ENCODE measurements around the gene TRNAU1AP. TPM values are rescaled to one million over a fixed set of nuclear protein-coding genes. Genes with fewer than 3 reads are reported as not detected.
"Not testable (repeated sequence)": the region's sequence is repeated elsewhere in the genome, so short reads cannot be mapped to it uniquely, and the experiment has no call there.

TRNAU1AP gene
- total RNA-seq, 2 donors from 2014 or later, result 22.1 to 28.6 TPM

DNA sequence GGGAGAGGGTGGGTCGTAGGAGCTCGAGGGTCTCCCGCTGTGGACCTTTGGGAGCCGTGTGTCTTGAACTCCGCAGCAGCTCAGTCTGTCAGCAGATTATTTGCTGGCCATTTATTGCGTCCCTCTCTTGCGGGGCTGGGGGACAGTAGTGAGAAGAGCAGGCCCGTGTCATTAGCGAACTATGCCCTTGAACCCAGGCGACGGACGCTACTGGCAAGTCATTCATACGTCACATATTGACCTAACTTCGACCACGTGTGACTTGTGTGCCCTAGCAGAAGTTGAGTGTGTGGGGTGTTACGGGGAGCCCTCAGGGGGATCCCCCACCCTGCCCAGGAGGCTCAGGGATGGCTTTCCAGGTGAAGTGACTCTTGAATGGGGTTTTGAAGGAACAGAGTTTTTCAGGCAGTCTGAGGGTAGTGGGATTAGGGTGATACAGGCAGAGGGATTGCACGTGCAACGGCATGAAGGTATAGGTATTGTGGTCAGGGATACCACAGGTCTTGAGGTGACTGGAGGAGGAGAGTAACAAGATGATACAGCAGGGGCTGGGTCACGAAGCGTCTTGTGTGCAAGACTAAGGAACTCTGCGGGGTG, 34.0 kb upstream of the TRNAU1AP start:
- no peak overlapping the region for H3K27ac ChIP-seq
- H3K36me3 ChIP-seq, result no peaks in the 10 kb centered on the region
- intact Hi-C loops (cut with DNase I), result loop anchor here (5.0 kb wide), 2 partner anchors 83 to 358 kb away; no protein-coding TSS in a partner anchor
- H3K27me3 ChIP-seq, result no peaks in the 10 kb centered on the region
- peak overlapping the region; percentile 70 to 84 for H3K9ac ChIP-seq (ENCODE audit: low read depth in 2 of 2, low read length in 2 of 2)
- peak; percentile 45 for DNase-seq
- peak overlapping the region; percentile 59 for H3K4me3 ChIP-seq
- no peaks in the 10 kb centered on the region for H3K9me3 ChIP-seq
- TF ChIP-seq, protein P1, sequence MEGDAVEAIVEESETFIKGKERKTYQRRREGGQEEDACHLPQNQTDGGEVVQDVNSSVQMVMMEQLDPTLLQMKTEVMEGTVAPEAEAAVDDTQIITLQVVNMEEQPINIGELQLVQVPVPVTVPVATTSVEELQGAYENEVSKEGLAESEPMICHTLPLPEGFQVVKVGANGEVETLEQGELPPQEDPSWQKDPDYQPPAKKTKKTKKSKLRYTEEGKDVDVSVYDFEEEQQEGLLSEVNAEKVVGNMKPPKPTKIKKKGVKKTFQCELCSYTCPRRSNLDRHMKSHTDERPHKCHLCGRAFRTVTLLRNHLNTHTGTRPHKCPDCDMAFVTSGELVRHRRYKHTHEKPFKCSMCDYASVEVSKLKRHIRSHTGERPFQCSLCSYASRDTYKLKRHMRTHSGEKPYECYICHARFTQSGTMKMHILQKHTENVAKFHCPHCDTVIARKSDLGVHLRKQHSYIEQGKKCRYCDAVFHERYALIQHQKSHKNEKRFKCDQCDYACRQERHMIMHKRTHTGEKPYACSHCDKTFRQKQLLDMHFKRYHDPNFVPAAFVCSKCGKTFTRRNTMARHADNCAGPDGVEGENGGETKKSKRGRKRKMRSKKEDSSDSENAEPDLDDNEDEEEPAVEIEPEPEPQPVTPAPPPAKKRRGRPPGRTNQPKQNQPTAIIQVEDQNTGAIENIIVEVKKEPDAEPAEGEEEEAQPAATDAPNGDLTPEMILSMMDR (IDR thresholded peaks at IDR 0.05), result no peak
- peaks cover 7% of the 10 kb centered on the region for H3K4me1 ChIP-seq

DNA sequence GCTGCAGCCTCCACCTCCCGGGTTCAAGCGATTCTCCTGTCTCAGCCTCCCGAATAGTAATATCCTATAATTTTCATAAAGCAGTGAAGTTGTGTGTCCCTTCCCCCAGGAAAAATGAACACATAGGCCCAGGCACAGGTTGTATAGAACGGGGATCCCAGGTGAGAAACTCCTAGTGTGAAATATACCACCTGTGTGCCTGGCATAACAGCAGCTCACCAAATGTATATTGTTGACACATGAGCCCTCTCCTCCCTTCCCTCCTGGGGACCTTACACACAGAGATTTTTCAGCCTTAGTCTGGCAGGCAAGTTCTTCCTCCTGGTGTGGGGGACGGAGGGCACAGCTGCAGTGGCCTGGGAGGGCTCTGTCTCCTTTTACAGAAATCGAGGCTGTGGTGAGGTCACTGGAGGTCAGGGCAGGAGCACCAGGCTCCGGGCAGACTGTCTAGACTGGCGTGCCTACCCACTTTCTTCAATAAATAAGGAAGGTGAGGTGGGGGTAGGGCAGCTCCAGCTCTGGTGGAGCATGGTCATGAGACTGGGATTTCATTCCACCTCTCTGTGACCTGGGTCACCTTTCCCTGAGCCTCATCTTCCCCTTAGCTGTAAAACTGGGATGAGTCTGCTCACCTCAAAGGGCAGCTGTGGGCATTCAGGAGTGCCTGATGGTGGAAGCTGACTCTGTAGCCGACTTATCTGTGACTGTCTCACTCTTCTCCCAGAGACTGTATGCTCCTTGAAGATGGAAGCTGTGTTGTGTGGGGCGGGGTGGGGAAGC, 32.7 kb upstream of the TRNAU1AP start:
- Histone ChIP-seq H3K27me3 (no peaks in the 10 kb centered on the region), H3K36me3 (no peaks in the 10 kb centered on the region), H3K9ac (ENCODE audit: low read depth in 2 of 2, low read length in 2 of 2) (no peak overlapping the region), H3K4me1 (peaks cover 7% of the 10 kb centered on the region), H3K9me3 (no peaks in the 10 kb centered on the region), H3K4me3 (no peak overlapping the region), H3K27ac (no peak overlapping the region)
- intact Hi-C loops (cut with DNase I), result loop anchor here (5.0 kb wide), 2 partner anchors 82 to 357 kb away; no protein-coding TSS in a partner anchor
- DNase-seq, result no peak
- TF ChIP-seq, protein P1 (IDR thresholded peaks at IDR 0.05), result no peak

DNA sequence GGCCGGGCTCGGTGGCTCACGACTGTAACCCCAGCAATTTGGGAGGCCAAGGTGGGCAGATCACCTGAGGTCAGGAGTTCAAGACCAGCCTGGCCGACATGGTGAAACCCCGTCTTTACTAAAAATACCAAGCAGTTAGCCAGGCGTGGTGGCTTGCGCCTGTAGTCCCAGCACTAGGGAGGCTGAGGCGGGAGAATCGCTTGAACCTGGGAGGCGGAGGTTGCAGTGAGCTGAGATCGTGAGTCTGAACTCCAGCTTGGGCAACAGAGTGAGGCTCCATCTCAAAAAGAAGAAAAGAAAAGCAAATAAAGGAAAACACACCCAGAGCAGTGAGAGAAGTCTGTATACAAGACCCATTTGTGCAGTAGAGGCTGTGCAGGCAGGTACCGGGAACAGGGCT, 32.1 kb upstream of the TRNAU1AP start:
- DNase-seq; H3K4me3 ChIP-seq; H3K27ac ChIP-seq; H3K36me3 ChIP-seq; H3K9ac ChIP-seq (ENCODE audit: low read depth in 2 of 2, low read length in 2 of 2); H3K4me1 ChIP-seq; H3K9me3 ChIP-seq; intact Hi-C loops (cut with DNase I); H3K27me3 ChIP-seq: not testable (repeated sequence)

DNA sequence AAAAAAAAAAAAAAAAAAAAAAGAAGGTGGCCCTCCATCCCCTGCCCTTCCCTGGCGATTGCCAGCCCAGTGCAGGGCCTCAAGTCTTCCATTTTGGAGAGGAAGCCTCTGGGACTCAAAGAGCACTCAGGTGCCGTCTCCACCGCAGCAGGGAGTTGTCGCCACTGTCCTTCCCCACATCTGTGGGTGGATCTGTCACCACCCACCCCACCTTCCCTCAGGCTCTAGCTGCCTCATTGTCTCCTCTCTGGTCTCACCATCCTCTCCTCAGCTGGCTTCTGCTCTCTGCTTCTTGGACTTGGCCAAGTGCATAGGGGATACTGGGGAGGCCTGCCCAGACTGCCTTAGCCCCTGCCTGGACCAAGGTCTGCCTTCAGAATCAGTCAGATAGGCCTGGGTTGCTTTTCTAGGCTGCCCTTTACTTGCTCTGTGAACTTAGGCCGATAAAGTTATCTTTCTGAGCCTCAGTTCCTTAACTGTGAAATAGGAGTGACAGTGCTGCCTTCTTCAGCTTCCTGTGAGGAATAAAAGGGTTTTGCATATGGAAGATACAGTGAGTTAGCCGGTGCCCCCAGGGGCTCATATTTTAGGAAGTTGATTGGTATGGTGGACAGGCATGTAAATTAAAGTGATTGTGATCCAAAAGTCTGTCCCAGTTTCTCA, 31.3 kb upstream of the TRNAU1AP start:
- no peaks in the 10 kb centered on the region for H3K27me3 ChIP-seq
- H3K4me3 ChIP-seq, result no peak overlapping the region
- H3K9me3 ChIP-seq, result no peaks in the 10 kb centered on the region
- H3K4me1 ChIP-seq, result peaks cover 7% of the 10 kb centered on the region
- intact Hi-C loops (cut with DNase I), result no loop called here
- no peak overlapping the region for H3K9ac ChIP-seq (ENCODE audit: low read depth in 2 of 2, low read length in 2 of 2)
- no peaks in the 10 kb centered on the region for H3K36me3 ChIP-seq
- no peak overlapping the region for H3K27ac ChIP-seq
- DNase-seq, result no peak
- TF ChIP-seq, protein P1 (IDR thresholded peaks at IDR 0.05), result no peak

DNA sequence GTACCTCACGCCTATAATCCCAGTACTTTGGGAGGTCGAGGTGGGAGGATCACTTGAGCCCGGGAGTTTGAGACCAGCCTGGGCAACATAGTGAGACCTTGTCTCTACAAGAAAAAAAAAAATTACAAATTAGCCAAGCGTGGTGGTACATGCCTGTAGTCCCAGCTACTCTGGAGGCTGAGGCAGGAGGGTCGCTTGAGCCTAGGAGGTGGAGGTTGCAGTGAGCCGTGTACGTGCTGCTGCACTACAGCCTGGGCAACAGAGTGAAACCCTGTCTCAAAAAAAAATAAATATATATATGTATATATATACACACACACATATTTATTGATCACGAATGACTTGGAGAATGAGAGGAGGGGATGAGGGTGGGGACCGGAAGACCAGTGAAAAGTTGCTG, 30.3 kb upstream of the TRNAU1AP start:
- DNase-seq; H3K27me3 ChIP-seq; H3K9ac ChIP-seq (ENCODE audit: low read depth in 2 of 2, low read length in 2 of 2); H3K4me3 ChIP-seq; H3K4me1 ChIP-seq; H3K27ac ChIP-seq; H3K36me3 ChIP-seq; intact Hi-C loops (cut with DNase I); H3K9me3 ChIP-seq: not testable (repeated sequence)

DNA sequence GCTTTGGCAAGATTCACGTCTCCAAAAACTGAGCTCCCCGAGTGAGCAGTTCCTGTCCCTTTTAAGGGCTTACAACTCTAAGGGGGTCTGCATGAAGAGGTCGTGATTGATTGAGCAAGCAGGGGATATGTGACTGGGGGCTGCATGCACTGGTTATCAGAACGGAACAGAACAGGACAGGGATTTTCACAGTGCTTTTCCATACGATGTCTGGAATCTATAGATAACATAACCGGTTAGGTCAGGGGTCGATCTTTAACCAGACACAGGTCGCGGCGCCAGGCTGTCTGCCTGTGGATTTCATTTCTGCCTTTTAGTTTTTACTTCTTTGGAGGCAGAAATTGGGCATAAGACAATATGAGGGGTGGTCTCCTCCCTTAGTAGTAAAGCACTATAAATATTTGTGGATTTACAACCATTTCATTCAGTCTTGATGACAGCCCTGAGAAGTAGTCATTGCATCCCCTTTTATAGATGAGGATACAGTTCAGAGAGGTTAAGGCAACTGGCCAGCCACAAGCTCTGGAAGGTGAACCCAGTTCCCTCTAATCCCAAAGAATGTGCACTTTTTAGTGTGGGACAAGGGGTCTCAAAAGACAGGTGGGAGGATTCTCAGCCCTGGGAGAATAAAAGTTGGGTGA, 27.8 kb upstream of the TRNAU1AP start:
- H3K36me3 ChIP-seq; DNase-seq; H3K4me3 ChIP-seq; H3K27me3 ChIP-seq; H3K9me3 ChIP-seq; H3K4me1 ChIP-seq; H3K27ac ChIP-seq; H3K9ac ChIP-seq (ENCODE audit: low read depth in 2 of 2, low read length in 2 of 2); intact Hi-C loops (cut with DNase I): not testable (repeated sequence)

Measured in colonic mucosa (tissue), 4 donors.